ENCODE measurements around the gene CCDC192.
"Not testable (repeated sequence)": the region's sequence is repeated elsewhere in the genome, so short reads cannot be mapped to it uniquely, and the experiment has no call there.

The CCDC192 gene

GRCh38 chr5:127697894-127698600, 5.1 kb upstream of the CCDC192 start:
- in situ Hi-C loops (cut with HindIII; ENCODE audit: low sequenced_read_pairs) = no loop called here

GRCh38 chr5:127699416-127699815, 3.8 kb upstream of the CCDC192 start:
- in situ Hi-C loops (cut with HindIII; ENCODE audit: low sequenced_read_pairs) = no loop called here

GRCh38 chr5:127700237-127700766, 2.9 kb upstream of the CCDC192 start:
- in situ Hi-C loops (cut with HindIII; ENCODE audit: low sequenced_read_pairs) = no loop called here

GRCh38 chr5:127702434-127702833, 757 bp upstream of the CCDC192 start:
- in situ Hi-C loops (cut with HindIII; ENCODE audit: low sequenced_read_pairs) = no loop called here

GRCh38 chr5:127705120-127705892, 2.1 kb downstream of the CCDC192 start:
- in situ Hi-C loops (cut with HindIII; ENCODE audit: low sequenced_read_pairs) = no loop called here

- in situ Hi-C loops (cut with HindIII; ENCODE audit: low sequenced_read_pairs) = no loop called here
Measured at GRCh38 chr5:127706691-127707090, 3.5 kb downstream of the CCDC192 start.

GRCh38 chr5:127707209-127707608, 4.0 kb downstream of the CCDC192 start:
- in situ Hi-C loops (cut with HindIII; ENCODE audit: low sequenced_read_pairs) = no loop called here

- in situ Hi-C loops (cut with HindIII; ENCODE audit: low sequenced_read_pairs) = not testable (repeated sequence)
Measured at GRCh38 chr5:127713083-127713482, 9.9 kb downstream of the CCDC192 start.

GRCh38 chr5:127718181-127718580, 15.0 kb downstream of the CCDC192 start:
- in situ Hi-C loops (cut with HindIII; ENCODE audit: low sequenced_read_pairs) = no loop called here

GRCh38 chr5:127723571-127723970, 20.4 kb downstream of the CCDC192 start:
- in situ Hi-C loops (cut with HindIII; ENCODE audit: low sequenced_read_pairs) = no loop called here

- in situ Hi-C loops (cut with HindIII; ENCODE audit: low sequenced_read_pairs) = no loop called here
Measured at GRCh38 chr5:127725673-127726072, 22.5 kb downstream of the CCDC192 start.

- in situ Hi-C loops (cut with HindIII; ENCODE audit: low sequenced_read_pairs) = no loop called here
Measured at GRCh38 chr5:127732963-127733362, 29.8 kb downstream of the CCDC192 start.

- in situ Hi-C loops (cut with HindIII; ENCODE audit: low sequenced_read_pairs) = not testable (repeated sequence)
Measured at GRCh38 chr5:127739348-127739747, 36.2 kb downstream of the CCDC192 start.

- in situ Hi-C loops (cut with HindIII; ENCODE audit: low sequenced_read_pairs) = no loop called here
Measured at GRCh38 chr5:127739807-127740384, 36.7 kb downstream of the CCDC192 start.

- in situ Hi-C loops (cut with HindIII; ENCODE audit: low sequenced_read_pairs) = no loop called here
Measured at GRCh38 chr5:127741412-127741811, 38.2 kb downstream of the CCDC192 start.

GRCh38 chr5:127744241-127744640, 41.0 kb downstream of the CCDC192 start:
- in situ Hi-C loops (cut with HindIII; ENCODE audit: low sequenced_read_pairs) = no loop called here

- in situ Hi-C loops (cut with HindIII; ENCODE audit: low sequenced_read_pairs) = no loop called here
Measured at GRCh38 chr5:127746756-127747155, 43.6 kb downstream of the CCDC192 start.

GRCh38 chr5:127752503-127753265, 49.5 kb downstream of the CCDC192 start:
- in situ Hi-C loops (cut with HindIII; ENCODE audit: low sequenced_read_pairs) = not testable (repeated sequence)

- in situ Hi-C loops (cut with HindIII; ENCODE audit: low sequenced_read_pairs) = no loop called here
Measured at GRCh38 chr5:127754259-127754658, 51.1 kb downstream of the CCDC192 start.

- in situ Hi-C loops (cut with HindIII; ENCODE audit: low sequenced_read_pairs) = no loop called here
Measured at GRCh38 chr5:127754706-127755105, 51.5 kb downstream of the CCDC192 start.

- in situ Hi-C loops (cut with HindIII; ENCODE audit: low sequenced_read_pairs) = no loop called here
Measured at GRCh38 chr5:127757576-127757975, 54.4 kb downstream of the CCDC192 start.
